ENCODE measurements around the gene BAG1.

Gene BAG1

GRCh38 chr9:33210006-33210715 is 54.3 kb downstream of the BAG1 start:
- DNase-seq (ENCODE audit: low read depth): no peak

DNA sequence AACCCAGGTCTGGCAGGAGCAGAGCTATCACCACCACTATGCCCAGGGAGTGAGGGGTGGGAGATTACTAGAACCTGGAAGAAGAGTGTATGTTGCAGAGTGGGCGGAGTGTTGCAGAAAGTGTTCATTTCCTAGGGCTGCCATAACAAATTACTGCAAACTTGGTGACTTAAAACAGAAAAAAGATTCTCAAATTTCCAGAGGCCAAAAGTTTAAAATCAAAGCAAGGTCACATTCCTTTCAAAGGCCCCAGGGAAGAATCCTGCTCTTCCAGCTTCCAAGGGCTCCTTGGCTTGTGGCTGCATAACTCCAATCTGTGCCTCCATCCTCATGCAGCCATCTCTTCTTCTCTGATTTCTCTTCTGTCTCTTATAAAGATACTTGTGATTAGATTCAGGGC is 55.1 kb downstream of the BAG1 start:
- DNase-seq (ENCODE audit: low read depth): no peak

GRCh38 chr9:33202552-33203201 is 61.8 kb downstream of the BAG1 start:
- DNase-seq (ENCODE audit: low read depth): peak; percentile 84
